Subcutaneous abdominal adipose tissue (tissue), 5 donors: Measurements from ENCODE around the gene SDF2L1.
"Not testable (repeated sequence)": the region's sequence is repeated elsewhere in the genome, so short reads cannot be mapped to it uniquely, and the experiment has no call there.

Source experiments
- H3K27ac ChIP-seq: one replicate; pipeline ENCODE4 v1.7.0; 2013; ENCODE audit warnings: low read depth, mild to moderate bottlenecking, inconsistent platforms, low read length, moderate library complexity
- H3K27me3 ChIP-seq, 5 donors: one replicate each; pipeline ENCODE4 v1.7.0; 2013; ENCODE audit warnings: low read length in 5 of 5, inconsistent platforms in 1 of 5; ENCODE audit not compliant: control insufficient read depth in 5 of 5, insufficient read depth in 4 of 5
- H3K36me3 ChIP-seq, 5 donors: one replicate each; pipeline ENCODE4 v1.7.0; 2013; ENCODE audit warnings: low read length in 5 of 5; ENCODE audit not compliant: control insufficient read depth in 5 of 5, insufficient read depth in 5 of 5
- H3K4me1 ChIP-seq, 5 donors: one replicate each; pipeline ENCODE4 v1.7.0; 2013; ENCODE audit warnings: low read length in 5 of 5, mild to moderate bottlenecking in 3 of 5, moderate library complexity in 1 of 5; ENCODE audit not compliant: control insufficient read depth in 5 of 5, insufficient read depth in 5 of 5
- H3K4me3 ChIP-seq, 5 donors: one replicate each; pipeline ENCODE4 v1.7.0; 2013; ENCODE audit warnings: low read length in 5 of 5, low read depth in 1 of 5
- H3K9ac ChIP-seq, 5 donors: one replicate each; pipeline ENCODE4 v1.7.0; 2013; ENCODE audit warnings: low read length in 5 of 5, mild to moderate bottlenecking in 4 of 5, moderate library complexity in 3 of 5
- H3K9me3 ChIP-seq, 5 donors: one replicate each; pipeline ENCODE4 v1.7.0; 2013; ENCODE audit warnings: low read length in 5 of 5; ENCODE audit not compliant: control insufficient read depth in 5 of 5
- donor health status: healthy.
- donor health status: healthy.
- donor health status: healthy.
- donor health status: healthy.
- donor health status: healthy.

Gene SDF2L1

GRCh38 chr22:21636629-21637218 lies 5.4 kb upstream of the SDF2L1 start:
- Histone ChIP-seq H3K27me3 (no peaks in the 10 kb centered on the region), H3K4me3 (no peak overlapping the region), H3K9ac (no peak overlapping the region), H3K27ac (no peak overlapping the region), H3K36me3 (no peaks in the 10 kb centered on the region), H3K4me1 (peaks cover 2 to 8% (median 7%) of the 10 kb centered on the region in 5 donors), H3K9me3 (no peaks in the 10 kb centered on the region)

- H3K4me3 ChIP-seq, H3K27ac ChIP-seq, H3K36me3 ChIP-seq, H3K9me3 ChIP-seq, H3K9ac ChIP-seq, H3K27me3 ChIP-seq: not testable (repeated sequence)
- peaks cover 2 to 12% (median 11%) of the 10 kb centered on the region in 5 donors for H3K4me1 ChIP-seq
These were observed 4.7 kb upstream of the SDF2L1 start for GRCh38 chr22:21637450-21637849.

- H3K27ac ChIP-seq = no peak overlapping the region
- H3K36me3 ChIP-seq = peaks cover 0 to 6% (median 0%) of the 10 kb centered on the region in 5 donors
- peaks cover 2 to 26% (median 22%) of the 10 kb centered on the region in 5 donors for H3K4me1 ChIP-seq
- no peak overlapping the region for H3K9ac ChIP-seq
- H3K27me3 ChIP-seq = no peaks in the 10 kb centered on the region
- no peak overlapping the region for H3K4me3 ChIP-seq
- H3K9me3 ChIP-seq = no peaks in the 10 kb centered on the region
These were observed 2.7 kb upstream of the SDF2L1 start for GRCh38 chr22:21639359-21639758.

GRCh38 chr22:21640810-21641209 lies 1.3 kb upstream of the SDF2L1 start:
- no peaks in the 10 kb centered on the region for H3K27me3 ChIP-seq
- no peaks in the 10 kb centered on the region for H3K9me3 ChIP-seq
- peaks cover 0 to 6% (median 0%) of the 10 kb centered on the region in 5 donors for H3K36me3 ChIP-seq
- no peak overlapping the region for H3K4me3 ChIP-seq
- peak overlapping the region in 1 of 5 donors; percentile 76 for H3K9ac ChIP-seq
- H3K4me1 ChIP-seq = peaks cover 2 to 26% (median 22%) of the 10 kb centered on the region in 5 donors
- no peak overlapping the region for H3K27ac ChIP-seq

GRCh38 chr22:21641417-21641788 lies 699 bp upstream of the SDF2L1 start:
- Histone ChIP-seq H3K36me3 (peaks cover 0 to 6% (median 0%) of the 10 kb centered on the region in 5 donors), H3K9me3 (no peaks in the 10 kb centered on the region), H3K27me3 (no peaks in the 10 kb centered on the region), H3K27ac (peak overlapping the region; percentile 52), H3K9ac (peak overlapping the region in 3 of 5 donors; percentile 33 to 81 (median 76)), H3K4me1 (peaks cover 2 to 26% (median 22%) of the 10 kb centered on the region in 5 donors), H3K4me3 (peak overlapping the region; percentile 42 to 78 (median 73))

- H3K27ac ChIP-seq = no peak overlapping the region
- peak overlapping the region in 4 of 5 donors; percentile 46 to 83 (median 78) for H3K9ac ChIP-seq
These were observed 714 bp downstream of the SDF2L1 start for GRCh38 chr22:21642584-21643448.

GRCh38 chr22:21643533-21644357 lies 1.6 kb downstream of the SDF2L1 start:
- peak overlapping the region in 3 of 5 donors; percentile 29 to 81 (median 78) for H3K4me3 ChIP-seq

More at GRCh38 chr22:21642584-21643448, 714 bp downstream of the SDF2L1 start:
- Histone ChIP-seq H3K4me1 (peaks cover 2 to 32% (median 22%) of the 10 kb centered on the region in 5 donors), H3K36me3 (peaks cover 0 to 6% (median 0%) of the 10 kb centered on the region in 5 donors), H3K27me3 (no peaks in the 10 kb centered on the region), H3K4me3 (peak overlapping the region; percentile 29 to 81 (median 70)), H3K9me3 (no peaks in the 10 kb centered on the region)

GRCh38 chr22:21645513-21645912 lies 3.4 kb downstream of the SDF2L1 start:
- H3K4me3 ChIP-seq, H3K9me3 ChIP-seq, H3K27me3 ChIP-seq, H3K9ac ChIP-seq, H3K36me3 ChIP-seq, H3K27ac ChIP-seq: not testable (repeated sequence)
- H3K4me1 ChIP-seq = peaks cover 2 to 32% (median 22%) of the 10 kb centered on the region in 5 donors

More at GRCh38 chr22:21643533-21644357, 1.6 kb downstream of the SDF2L1 start:
- Histone ChIP-seq H3K4me1 (peaks cover 2 to 32% (median 22%) of the 10 kb centered on the region in 5 donors), H3K9ac (peak overlapping the region in 2 of 5 donors; percentile 80 to 83), H3K27me3 (no peaks in the 10 kb centered on the region), H3K27ac (no peak overlapping the region), H3K9me3 (no peaks in the 10 kb centered on the region), H3K36me3 (peaks cover 0 to 6% (median 0%) of the 10 kb centered on the region in 5 donors)

- H3K4me3 ChIP-seq = no peak overlapping the region
- no peaks in the 10 kb centered on the region for H3K27me3 ChIP-seq
- H3K27ac ChIP-seq = no peak overlapping the region
- H3K4me1 ChIP-seq = peaks cover 0 to 34% (median 22%) of the 10 kb centered on the region in 5 donors
- no peak overlapping the region for H3K9ac ChIP-seq
- H3K9me3 ChIP-seq = no peaks in the 10 kb centered on the region
- H3K36me3 ChIP-seq = peaks cover 0 to 6% (median 0%) of the 10 kb centered on the region in 5 donors
These were observed 4.8 kb downstream of the SDF2L1 start for GRCh38 chr22:21646608-21647590.
